OCI-LY7 (cell line): Measurements from ENCODE around the gene GGCT. TPM values are rescaled to one million over a fixed set of nuclear protein-coding genes. Genes with fewer than 3 reads are reported as not detected.

Experiments
- BruUV-seq: library from RNA; stranded (reverse); fragments of 400-500 nt; replicated peaks from 2 replicates; lab custom pipeline; 2021; lab: Mats Ljungman, UMichigan
- CTCF ChIA-PET: fragments of 300-600 bp; sonication (Branson Sonifier 250); formaldehyde crosslinking; loops from one replicate; lab custom pipeline; 2022; ENCODE audit warnings: antibody characterized with exemption; ENCODE audit not compliant: unreplicated experiment; lab: Charles Lee
- POLR2A ChIA-PET: fragments of 300-600 bp; sonication (Branson Sonifier 250); formaldehyde crosslinking; loops from one replicate; lab custom pipeline; 2022; ENCODE audit warnings: antibody characterized with exemption; lab: Charles Lee
- DNase-seq: peaks from one replicate; pipeline ENCODE4 v3.0.0-alpha.2; 2015; ENCODE audit warnings: low spot score
- H2AFZ ChIP-seq: fragments of 200-600 bp; sonication (generic), shearing (Covaris generic); 2 replicates; pipeline ENCODE4 v1.6.1; 2014; ENCODE audit warnings: mild to moderate bottlenecking, antibody characterized with exemption, low read length, moderate library complexity
- H3K27ac ChIP-seq: fragments of 200-600 bp; sonication (generic); 2 replicates; pipeline ENCODE4 v1.5.1; 2014; ENCODE audit warnings: mixed run types, low read depth, mild to moderate bottlenecking, moderate library complexity, low read length, inconsistent platforms; ENCODE audit not compliant: poor library complexity, severe bottlenecking
- H3K36me3 ChIP-seq: fragments of 200-600 bp; sonication (generic); 2 replicates; pipeline ENCODE4 v1.6.1; 2014; ENCODE audit warnings: mild to moderate bottlenecking, antibody characterized with exemption, low read length, moderate library complexity, mixed read lengths; ENCODE audit not compliant: insufficient read depth
- H3K4me1 ChIP-seq: fragments of 200-600 bp; sonication (generic); 2 replicates; pipeline ENCODE4 v1.5.1; 2014; ENCODE audit warnings: mild to moderate bottlenecking, low read length; ENCODE audit not compliant: insufficient read depth, poor library complexity, severe bottlenecking
- H3K4me2 ChIP-seq: fragments of 200-600 bp; sonication (generic); 2 replicates; pipeline ENCODE4 v1.6.1; 2014; ENCODE audit warnings: mild to moderate bottlenecking, low read length
- H3K4me3 ChIP-seq: fragments of 200-600 bp; sonication (generic); 2 replicates; pipeline ENCODE4 v1.5.1; 2014; ENCODE audit warnings: mild to moderate bottlenecking, low read depth, low read length; ENCODE audit not compliant: poor library complexity, severe bottlenecking
- H3K79me2 ChIP-seq: fragments of 200-600 bp; sonication (generic); 2 replicates; pipeline ENCODE4 v1.6.1; 2016; ENCODE audit warnings: low read depth, mild to moderate bottlenecking, low read length, moderate library complexity, mixed read lengths; ENCODE audit not compliant: insufficient read depth
- H3K9me2 ChIP-seq: fragments of 200-600 bp; sonication (generic); 2 replicates; pipeline ENCODE4 v1.6.1; 2016; ENCODE audit warnings: mild to moderate bottlenecking, low read length, mixed read lengths; ENCODE audit not compliant: insufficient read depth
- H3K9me3 ChIP-seq: fragments of 200-600 bp; sonication (generic); 2 replicates; pipeline ENCODE4 v1.6.1; 2014; ENCODE audit warnings: mild to moderate bottlenecking, mixed run types, low read length, mixed read lengths
- H4K20me1 ChIP-seq: fragments of 200-600 bp; sonication (generic); 2 replicates; pipeline ENCODE4 v1.6.1; 2014; ENCODE audit warnings: mild to moderate bottlenecking, antibody characterized with exemption, low read length, moderate library complexity, mixed read lengths; ENCODE audit not compliant: insufficient read depth
- CTCF ChIP-seq: fragments of 200-600 bp; sonication (generic); conservative IDR thresholded peaks from 2 replicates; pipeline ENCODE4 v1.5.1; 2014; ENCODE audit warnings: mild to moderate bottlenecking, antibody characterized with exemption, low read length, moderate library complexity, mixed read lengths
- EZH2phosphoT487 ChIP-seq: fragments of 200-600 bp; sonication (generic); IDR thresholded peaks from 2 replicates; pipeline ENCODE4 v1.6.1; 2018; ENCODE audit warnings: low read depth, borderline replicate concordance, mild to moderate bottlenecking, mixed run types, antibody characterized with exemption, low read length, moderate library complexity, mixed read lengths
- intact Hi-C: fragments of 100-400 bp; cut with micrococcal nuclease; formaldehyde crosslinking; loops from one replicate; pipeline ENCODE4 v1.10.0; 2022; ENCODE audit not compliant: unreplicated experiment
- total RNA-seq, 2 experiments: library from RNA; depleted of rRNA in 1 of 2; stranded (reverse); fragments of >200 nt in 1 of 2; shearing (Covaris generic) in 1 of 2; gene quantifications; 2 replicates each; pipeline ENCODE4 v1.2.3, GENCODE V29; 2014 to 2022

Gene GGCT
- total RNA-seq, 2 experiments from 2014 or later, result 70.3 to 81.3 TPM

GRCh38 chr7:30476459-30477145 lies 28.0 kb downstream of the GGCT start:
- DNase-seq, result no peak
- Histone ChIP-seq H3K4me2 (peak overlapping the region; percentile 40), H3K4me1 (peaks cover 70% of the 10 kb centered on the region), H3K9me2 (no peaks in the 10 kb centered on the region), H3K79me2 (no peaks in the 10 kb centered on the region), H2AFZ (no peak overlapping the region), H3K36me3 (no peaks in the 10 kb centered on the region), H3K27ac (no peak overlapping the region), H4K20me1 (no peaks in the 10 kb centered on the region), H3K4me3 (no peak overlapping the region), H3K9me3 (no peaks in the 10 kb centered on the region)
- TF ChIP-seq CTCF (no peak), EZH2phosphoT487 (no peak)
- intact Hi-C loops, result no loop called here
- ChIA-PET CTCF (no interaction called here), POLR2A (interaction anchor here (1.2 kb wide), 1 partner anchor 12 kb away, joined by 3 read pairs; no protein-coding TSS in a partner anchor)
- BruUV-seq, result no TSS peak

GRCh38 chr7:30475580-30475979 lies 29.0 kb downstream of the GGCT start:
- no peaks in the 10 kb centered on the region for H3K36me3 ChIP-seq
- H3K27ac ChIP-seq, result no peak overlapping the region
- ChIA-PET POLR2A (interaction anchor here (1.2 kb wide), 1 partner anchor 13 kb away, joined by 3 read pairs; no protein-coding TSS in a partner anchor), CTCF (no interaction called here)
- peak overlapping the region; percentile 40 for H3K4me2 ChIP-seq
- H2AFZ ChIP-seq, result peak overlapping the region; percentile 6; the same call in 1 of the 2 replicates
- no TSS peak for BruUV-seq
- peak overlapping the region; percentile 0 for H3K4me3 ChIP-seq
- no peaks in the 10 kb centered on the region for H3K9me2 ChIP-seq
- H3K4me1 ChIP-seq, result peaks cover 78% of the 10 kb centered on the region
- DNase-seq, result peak; percentile 46
- TF ChIP-seq EZH2phosphoT487, result no peak
- no peak for TF ChIP-seq CTCF
- no peaks in the 10 kb centered on the region for H4K20me1 ChIP-seq
- H3K9me3 ChIP-seq, result no peaks in the 10 kb centered on the region
- no peaks in the 10 kb centered on the region for H3K79me2 ChIP-seq
- intact Hi-C loops, result no loop called here

- Histone ChIP-seq H3K4me1 (peaks cover 78% of the 10 kb centered on the region), H3K36me3 (no peaks in the 10 kb centered on the region), H3K79me2 (no peaks in the 10 kb centered on the region), H2AFZ (peak overlapping the region; percentile 2; the same call in 1 of the 2 replicates), H3K4me2 (peak overlapping the region; percentile 52; the same call in 1 of the 2 replicates), H3K9me2 (no peaks in the 10 kb centered on the region), H3K9me3 (no peaks in the 10 kb centered on the region), H3K27ac (no peak overlapping the region), H4K20me1 (no peaks in the 10 kb centered on the region), H3K4me3 (no peak overlapping the region)
- TF ChIP-seq CTCF (no peak), EZH2phosphoT487 (no peak)
- BruUV-seq, result no TSS peak
- POLR2A ChIA-PET, result interaction anchor here (1.0 to 1.7 kb wide), 2 partner anchors 9 to 11 kb away, joined by 6 to 11 read pairs; no protein-coding TSS in a partner anchor
- CTCF ChIA-PET, result no interaction called here
- DNase-seq, result no peak
- intact Hi-C loops, result no loop called here
These were observed 29.7 kb downstream of the GGCT start for GRCh38 chr7:30474893-30475292.
